Jurkat, Clone E6-1 (cell line): ENCODE measurements around the gene OR4K1. TPM values are rescaled to one million over a fixed set of nuclear protein-coding genes. Genes with fewer than 3 reads are reported as not detected.
"Not testable (repeated sequence)": the region's sequence is repeated elsewhere in the genome, so short reads cannot be mapped to it uniquely, and the experiment has no call there.

Experiments used
- DNase-seq: peaks from one replicate; pipeline ENCODE4 v3.0.0-alpha.2; 2011; ENCODE audit warnings: low read depth, low spot score
- H3K4me3 ChIP-seq: 2 replicates; pipeline ENCODE4 v1.5.1; 2011; ENCODE audit warnings: mild to moderate bottlenecking, low read length, control low read depth, moderate library complexity
- polyA plus RNA-seq: library from polyadenylated mRNA; unstranded; fragments of >200 nt; gene quantifications from one replicate; pipeline ENCODE4 v1.2.1, GENCODE V29; 2012; ENCODE audit warnings: missing spikeins; ENCODE audit not compliant: insufficient read length, insufficient read depth

OR4K1 gene
- not detected for polyA plus RNA-seq

GRCh38 chr14:19930617-19931016 is at the start of gene OR4K1:
Gene OR4K1, plus strand, starts transcription at chr14:19930917. Its CDS starts 4,750 bp downstream, at chr14:19935667.
- DNase-seq: no peak
- no peak within 1 kb of the TSS for H3K4me3 ChIP-seq

- no peak for DNase-seq
- no peak overlapping the region for H3K4me3 ChIP-seq
Measured at GRCh38 chr14:19895282-19895681, 35.4 kb upstream of the OR4K1 start.

GRCh38 chr14:19900999-19901398 is 29.7 kb upstream of the OR4K1 start:
- DNase-seq: no peak

GRCh38 chr14:19902409-19902808 is 28.3 kb upstream of the OR4K1 start:
- no peak overlapping the region for H3K4me3 ChIP-seq
- no peak for DNase-seq

More at GRCh38 chr14:19900999-19901398, 29.7 kb upstream of the OR4K1 start:
- no peak overlapping the region for H3K4me3 ChIP-seq

- DNase-seq: no peak
- H3K4me3 ChIP-seq: no peak overlapping the region
Measured at GRCh38 chr14:19906665-19907064, 24.1 kb upstream of the OR4K1 start.

GRCh38 chr14:19911114-19911513 is 19.6 kb upstream of the OR4K1 start:
- DNase-seq: no peak
- no peak overlapping the region for H3K4me3 ChIP-seq

GRCh38 chr14:19917243-19917642 is 13.5 kb upstream of the OR4K1 start:
- DNase-seq: no peak
- H3K4me3 ChIP-seq: no peak overlapping the region

GRCh38 chr14:19917955-19918518 is 12.7 kb upstream of the OR4K1 start:
- H3K4me3 ChIP-seq: no peak overlapping the region
- no peak for DNase-seq

- H3K4me3 ChIP-seq: no peak overlapping the region
- DNase-seq: no peak
Measured at GRCh38 chr14:19918553-19919264, 12.0 kb upstream of the OR4K1 start.

- DNase-seq: no peak
- H3K4me3 ChIP-seq: no peak within 1 kb of the TSS
Measured at GRCh38 chr14:19920021-19920657, 10.6 kb upstream of the OR4K1 start, which contains the start of gene OR4K5. Gene OR4K5, plus strand, starts transcription at chr14:19920607. Its CDS starts 0 bp downstream, at chr14:19920607.

GRCh38 chr14:19941668-19942067 is 11.0 kb downstream of the OR4K1 start:
- no peak overlapping the region for H3K4me3 ChIP-seq
- DNase-seq: no peak

- DNase-seq: no peak
- no peak overlapping the region for H3K4me3 ChIP-seq
Measured at GRCh38 chr14:19947413-19948090, 16.8 kb downstream of the OR4K1 start.

GRCh38 chr14:19949218-19949617 is 18.5 kb downstream of the OR4K1 start:
- DNase-seq: no peak
- H3K4me3 ChIP-seq: no peak overlapping the region

- H3K4me3 ChIP-seq, DNase-seq: not testable (repeated sequence)
Measured at GRCh38 chr14:19969735-19970134, 39.0 kb downstream of the OR4K1 start.

GRCh38 chr14:19974844-19975243 is 44.1 kb downstream of the OR4K1 start:
- DNase-seq: peak; percentile 68
- H3K4me3 ChIP-seq: no peak overlapping the region

- DNase-seq: no peak
Measured at GRCh38 chr14:19975291-19975690, 44.6 kb downstream of the OR4K1 start, which contains the start of gene OR4K15. Gene OR4K15, plus strand, starts transcription at chr14:19975591. Its CDS starts 0 bp downstream, at chr14:19975591.

More at GRCh38 chr14:19975291-19975690, 44.6 kb downstream of the OR4K1 start, which contains the start of gene OR4K15:
- H3K4me3 ChIP-seq: no peak within 1 kb of the TSS
